ENCODE results near the gene C16orf54.

DNA sequence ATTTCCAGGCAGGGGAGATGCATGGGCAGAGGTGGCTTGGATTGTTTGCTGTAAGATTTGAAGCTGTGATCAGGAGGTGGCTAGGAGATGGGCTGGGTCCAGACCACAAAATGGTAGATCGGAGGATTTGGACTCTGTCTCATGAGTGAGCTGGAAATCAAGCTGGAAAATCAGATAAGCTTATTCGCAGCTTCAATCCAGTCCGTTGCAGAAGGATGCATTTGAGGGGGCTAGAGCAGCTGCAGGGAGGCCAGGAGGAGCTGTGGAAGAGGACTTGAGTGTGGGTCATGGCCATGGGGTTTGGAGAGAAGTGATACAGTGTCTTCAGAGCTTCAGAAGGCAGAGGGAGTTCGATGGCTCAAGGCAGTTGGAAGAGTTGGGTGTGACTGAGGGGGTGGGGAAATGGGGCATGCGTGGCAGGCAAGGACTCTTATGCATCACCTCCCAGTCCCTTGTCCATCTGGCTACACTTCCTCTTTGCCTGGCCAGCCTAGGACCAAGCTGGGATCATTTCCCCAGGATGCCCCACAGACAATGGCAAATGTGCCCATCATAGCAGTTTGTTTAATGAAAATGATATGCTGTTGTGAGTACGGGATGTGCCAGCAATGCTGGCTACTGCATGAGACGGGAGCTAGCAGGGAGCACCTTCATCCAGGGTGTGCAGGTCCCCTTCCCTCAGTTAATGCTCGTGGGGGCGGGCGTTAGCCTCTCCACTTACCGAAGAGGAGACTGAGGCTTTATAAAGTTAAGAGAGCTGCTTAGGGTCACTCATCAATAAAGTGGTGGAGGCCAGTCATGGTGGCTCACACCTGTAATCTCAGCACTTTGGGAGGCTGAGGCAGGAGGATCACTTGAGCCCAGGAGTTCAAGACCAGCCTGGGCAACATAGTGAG, 46.2 kb downstream of the C16orf54 start:
- TF ChIP-seq EP300 (IDR thresholded peaks at IDR 0.05): no peak
- TF ChIP-seq, protein P1, sequence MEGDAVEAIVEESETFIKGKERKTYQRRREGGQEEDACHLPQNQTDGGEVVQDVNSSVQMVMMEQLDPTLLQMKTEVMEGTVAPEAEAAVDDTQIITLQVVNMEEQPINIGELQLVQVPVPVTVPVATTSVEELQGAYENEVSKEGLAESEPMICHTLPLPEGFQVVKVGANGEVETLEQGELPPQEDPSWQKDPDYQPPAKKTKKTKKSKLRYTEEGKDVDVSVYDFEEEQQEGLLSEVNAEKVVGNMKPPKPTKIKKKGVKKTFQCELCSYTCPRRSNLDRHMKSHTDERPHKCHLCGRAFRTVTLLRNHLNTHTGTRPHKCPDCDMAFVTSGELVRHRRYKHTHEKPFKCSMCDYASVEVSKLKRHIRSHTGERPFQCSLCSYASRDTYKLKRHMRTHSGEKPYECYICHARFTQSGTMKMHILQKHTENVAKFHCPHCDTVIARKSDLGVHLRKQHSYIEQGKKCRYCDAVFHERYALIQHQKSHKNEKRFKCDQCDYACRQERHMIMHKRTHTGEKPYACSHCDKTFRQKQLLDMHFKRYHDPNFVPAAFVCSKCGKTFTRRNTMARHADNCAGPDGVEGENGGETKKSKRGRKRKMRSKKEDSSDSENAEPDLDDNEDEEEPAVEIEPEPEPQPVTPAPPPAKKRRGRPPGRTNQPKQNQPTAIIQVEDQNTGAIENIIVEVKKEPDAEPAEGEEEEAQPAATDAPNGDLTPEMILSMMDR (IDR thresholded peaks at IDR 0.05): no peak
- no peak for TF ChIP-seq POLR2A (IDR thresholded peaks at IDR 0.05)

All from sigmoid colon (tissue), 4 donors.